Measurements from ENCODE around the gene GAB1. TPM values are rescaled to one million over a fixed set of nuclear protein-coding genes. Genes with fewer than 3 reads are reported as not detected.
"Not testable (repeated sequence)": the region's sequence is repeated elsewhere in the genome, so short reads cannot be mapped to it uniquely, and the experiment has no call there.

The GAB1 gene
- total and polyA plus RNA-seq, 2 of the 13 experiments (the other 11 are each of a cell fraction or from before 2014, with no cell fraction given): 8.7 to 14.7 TPM

DNA sequence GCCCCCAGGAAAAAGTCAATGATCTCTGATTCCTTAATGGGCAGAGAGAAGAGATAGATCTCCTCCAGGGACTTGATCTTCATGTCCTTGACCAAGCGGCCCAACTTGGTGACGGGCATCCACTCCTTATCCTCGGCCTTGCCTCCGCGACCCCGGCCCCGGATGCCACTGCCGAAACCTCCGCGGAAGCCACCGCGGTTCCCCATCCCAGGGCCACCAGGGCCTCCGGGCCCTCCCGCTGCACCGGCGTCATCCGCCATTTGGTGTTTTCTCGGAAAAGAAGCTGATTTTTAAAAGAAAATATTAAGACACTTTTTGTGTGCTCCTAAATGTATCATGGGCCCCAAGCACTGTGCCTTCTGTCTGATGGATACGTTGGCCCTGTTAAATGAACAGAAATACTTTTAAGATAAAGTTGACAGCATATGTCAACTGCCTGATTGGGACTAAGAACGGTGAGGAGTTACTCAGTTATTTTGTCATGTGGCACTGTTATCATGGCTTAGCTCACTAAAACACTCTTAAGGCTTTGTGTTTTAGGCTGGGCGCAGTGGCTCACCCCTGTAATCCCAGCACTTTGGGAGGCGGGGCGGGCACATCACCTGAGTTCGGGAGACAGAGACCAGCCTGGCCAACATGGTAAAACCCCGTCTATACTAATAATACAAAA, 13.3 kb downstream of the GAB1 start:
- H3K4me3 ChIP-seq (replicated peaks in 1 of 3; ENCODE audit: insufficient read depth in 1 of 3, low read depth in 2 of 3, low read length in 3 of 3); POLR2A ChIA-PET; in situ Hi-C loops (cut with HindIII; ENCODE audit: extremely low pct_ligation_motif_present, low pct_unique_long_range_greater_than_20kb); DNase-seq (ENCODE audit: low spot score); H3K27ac ChIP-seq (ENCODE audit: extremely low read length, insufficient read depth, low read length); H3K36me3 ChIP-seq (replicated peaks in 1 of 2; ENCODE audit: control insufficient read depth in 1 of 2, insufficient read depth in 2 of 2, low read length in 2 of 2); CTCF ChIA-PET (ENCODE audit: low intra/inter-chr PET ratio, low total read pairs); H2AFZ ChIP-seq (ENCODE audit: low read length); H4K20me1 ChIP-seq (ENCODE audit: insufficient read depth, low read length); ATAC-seq; H3K9me3 ChIP-seq (ENCODE audit: low read length); H3K9ac ChIP-seq (ENCODE audit: insufficient read depth, low read depth, low read length); H3K4me2 ChIP-seq (ENCODE audit: low read depth, low read length); intact Hi-C loops (cut with micrococcal nuclease; ENCODE audit: unreplicated experiment); FAIRE-seq; H3K4me1 ChIP-seq (ENCODE audit: insufficient read depth, low read length); H3K27me3 ChIP-seq (ENCODE audit: control insufficient read depth in 1 of 2, insufficient read depth in 2 of 2, low read length in 2 of 2); BruUV-seq (replicated peaks): not testable (repeated sequence)
- H3K79me2 ChIP-seq (ENCODE audit: insufficient read depth, low read length): peaks cover 38% of the 10 kb centered on the region
- 97% methylated on average over 25 of the region's 25 CpGs for WGBS (ENCODE audit: low lambda C conversion rate)

DNA sequence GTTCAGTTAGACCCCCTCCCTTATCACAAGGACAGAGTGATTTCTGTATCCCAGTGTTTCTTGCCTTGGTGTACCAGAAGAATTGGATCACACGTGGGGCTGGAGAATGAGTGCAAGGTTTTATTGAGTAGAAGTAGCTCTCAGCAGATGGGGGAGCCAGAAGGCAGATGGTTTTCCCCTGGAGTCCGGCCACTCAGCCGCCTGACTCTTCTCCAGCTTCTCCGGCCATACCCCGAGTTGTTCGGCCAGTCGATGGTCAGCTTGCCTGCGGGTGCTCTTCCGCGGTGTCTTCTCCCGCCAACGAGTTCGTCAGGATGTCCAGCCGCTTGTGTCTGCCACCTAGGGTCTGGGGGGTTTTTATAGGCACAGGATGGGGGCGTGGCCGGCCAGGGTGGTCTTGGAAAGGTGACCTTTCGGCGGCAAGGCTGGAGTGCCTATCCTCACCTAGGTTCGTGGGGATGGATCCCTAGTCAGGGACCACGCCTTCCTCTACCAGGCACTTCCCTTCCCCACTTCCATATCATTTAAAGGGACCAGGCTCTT, 14.5 kb downstream of the GAB1 start:
- H3K79me2 ChIP-seq (ENCODE audit: insufficient read depth, low read length): peaks cover 34% of the 10 kb centered on the region
- no peak overlapping the region for H2AFZ ChIP-seq (ENCODE audit: low read length)
- BruUV-seq (replicated peaks): no TSS peak
- ATAC-seq (no peak), FAIRE-seq (no peak), DNase-seq (ENCODE audit: low spot score) (no peak)
- H3K4me1 ChIP-seq (ENCODE audit: insufficient read depth, low read length): peaks cover 6% of the 10 kb centered on the region
- H3K27ac ChIP-seq (ENCODE audit: extremely low read length, insufficient read depth, low read length): no peak overlapping the region
- CTCF ChIA-PET (ENCODE audit: low intra/inter-chr PET ratio, low total read pairs): no interaction called here
- H3K4me2 ChIP-seq (ENCODE audit: low read depth, low read length): no peak overlapping the region
- no peaks in the 10 kb centered on the region for H4K20me1 ChIP-seq (ENCODE audit: insufficient read depth, low read length)
- in situ Hi-C loops (cut with HindIII; ENCODE audit: extremely low pct_ligation_motif_present, low pct_unique_long_range_greater_than_20kb): no loop called here
- no peaks in the 10 kb centered on the region for H3K36me3 ChIP-seq (replicated peaks in 1 of 2; ENCODE audit: control insufficient read depth in 1 of 2, insufficient read depth in 2 of 2, low read length in 2 of 2)
- POLR2A ChIA-PET: interaction anchor here (1.0 kb wide), 1 partner anchor 14 kb away, joined by 3 read pairs; the partner anchor contains the start of gene GAB1
- no peaks in the 10 kb centered on the region for H3K9me3 ChIP-seq (ENCODE audit: low read length)
- H3K27me3 ChIP-seq (ENCODE audit: control insufficient read depth in 1 of 2, insufficient read depth in 2 of 2, low read length in 2 of 2): no peaks in the 10 kb centered on the region
- intact Hi-C loops (cut with micrococcal nuclease; ENCODE audit: unreplicated experiment): no loop called here
- WGBS (ENCODE audit: low lambda C conversion rate): 96% methylated on average over 20 of the region's 20 CpGs
- H3K4me3 ChIP-seq (replicated peaks in 1 of 3; ENCODE audit: insufficient read depth in 1 of 3, low read depth in 2 of 3, low read length in 3 of 3): no peak overlapping the region
- no peak overlapping the region for H3K9ac ChIP-seq (ENCODE audit: insufficient read depth, low read depth, low read length)
- TF ChIP-seq CBX1 (IDR thresholded peaks at IDR 0.05; ENCODE audit: low read depth) (no peak), DR1 (CRISPR knock-in tag; IDR thresholded peaks at IDR 0.05) (no peak), ZNF556 (CRISPR knock-in tag; IDR thresholded peaks at IDR 0.05; ENCODE audit: borderline replicate concordance) (no peak), GLI4 (CRISPR knock-in tag; IDR thresholded peaks at IDR 0.05; ENCODE audit: borderline replicate concordance) (no peak), FOXO1 (CRISPR knock-in tag; IDR thresholded peaks at IDR 0.05) (no peak)
- TF ChIP-seq, protein P1, sequence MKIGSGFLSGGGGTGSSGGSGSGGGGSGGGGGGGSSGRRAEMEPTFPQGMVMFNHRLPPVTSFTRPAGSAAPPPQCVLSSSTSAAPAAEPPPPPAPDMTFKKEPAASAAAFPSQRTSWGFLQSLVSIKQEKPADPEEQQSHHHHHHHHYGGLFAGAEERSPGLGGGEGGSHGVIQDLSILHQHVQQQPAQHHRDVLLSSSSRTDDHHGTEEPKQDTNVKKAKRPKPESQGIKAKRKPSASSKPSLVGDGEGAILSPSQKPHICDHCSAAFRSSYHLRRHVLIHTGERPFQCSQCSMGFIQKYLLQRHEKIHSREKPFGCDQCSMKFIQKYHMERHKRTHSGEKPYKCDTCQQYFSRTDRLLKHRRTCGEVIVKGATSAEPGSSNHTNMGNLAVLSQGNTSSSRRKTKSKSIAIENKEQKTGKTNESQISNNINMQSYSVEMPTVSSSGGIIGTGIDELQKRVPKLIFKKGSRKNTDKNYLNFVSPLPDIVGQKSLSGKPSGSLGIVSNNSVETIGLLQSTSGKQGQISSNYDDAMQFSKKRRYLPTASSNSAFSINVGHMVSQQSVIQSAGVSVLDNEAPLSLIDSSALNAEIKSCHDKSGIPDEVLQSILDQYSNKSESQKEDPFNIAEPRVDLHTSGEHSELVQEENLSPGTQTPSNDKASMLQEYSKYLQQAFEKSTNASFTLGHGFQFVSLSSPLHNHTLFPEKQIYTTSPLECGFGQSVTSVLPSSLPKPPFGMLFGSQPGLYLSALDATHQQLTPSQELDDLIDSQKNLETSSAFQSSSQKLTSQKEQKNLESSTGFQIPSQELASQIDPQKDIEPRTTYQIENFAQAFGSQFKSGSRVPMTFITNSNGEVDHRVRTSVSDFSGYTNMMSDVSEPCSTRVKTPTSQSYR (CRISPR knock-in tag; IDR thresholded peaks at IDR 0.05; ENCODE audit: borderline replicate concordance): no peak
